HFF-Myc (cell line): Measurements from ENCODE around the gene NAP1L1.

ENCODE experiments used
- DNase-seq: peaks from one replicate; pipeline ENCODE4 v3.0.0-alpha.2; 2011; ENCODE audit warnings: low read depth; ENCODE audit errors: extremely low read depth
- H3K4me3 ChIP-seq: replicated peaks from 2 replicates; pipeline ENCODE4 v1.5.1; 2011; ENCODE audit warnings: low read depth, mild to moderate bottlenecking, control low read depth, low read length
- CTCF ChIP-seq: IDR thresholded peaks from 2 replicates; pipeline ENCODE4 v1.5.1; 2012; ENCODE audit warnings: mild to moderate bottlenecking, low read depth, low read length, control low read depth; ENCODE audit errors: missing control alignments

The NAP1L1 gene

GRCh38 chr12:76002598-76003354 is 81.7 kb downstream of the NAP1L1 start:
- no peak for DNase-seq
- TF ChIP-seq CTCF: no peak
- no peak overlapping the region for H3K4me3 ChIP-seq

- no peak for TF ChIP-seq CTCF
- DNase-seq: no peak
These were observed 86.0 kb downstream of the NAP1L1 start for GRCh38 chr12:75998292-75999063.

GRCh38 chr12:75997658-75998057 is 86.8 kb downstream of the NAP1L1 start:
- TF ChIP-seq CTCF: no peak
- H3K4me3 ChIP-seq: no peak overlapping the region
- no peak for DNase-seq

More at GRCh38 chr12:75998292-75999063, 86.0 kb downstream of the NAP1L1 start:
- no peak overlapping the region for H3K4me3 ChIP-seq

- no peak for DNase-seq
- no peak overlapping the region for H3K4me3 ChIP-seq
- TF ChIP-seq CTCF: no peak
These were observed 87.5 kb downstream of the NAP1L1 start for GRCh38 chr12:75996861-75997447.

GRCh38 chr12:75995691-75996090 is 88.8 kb downstream of the NAP1L1 start:
- no peak overlapping the region for H3K4me3 ChIP-seq
- DNase-seq: no peak
- TF ChIP-seq CTCF: no peak

- no peak overlapping the region for H3K4me3 ChIP-seq
- TF ChIP-seq CTCF: no peak
- DNase-seq: no peak
These were observed 90.3 kb downstream of the NAP1L1 start for GRCh38 chr12:75994069-75994740.
